Bronchial epithelial cell (primary cell): ENCODE measurements around the gene PTPRD. TPM values are rescaled to one million over a fixed set of nuclear protein-coding genes. Genes with fewer than 3 reads are reported as not detected.

ENCODE experiments used
- DNase-seq: peaks from one replicate; pipeline ENCODE4 v3.0.0-alpha.2; 2010; ENCODE audit warnings: low read depth
- FAIRE-seq: peaks from 2 replicates; lab custom pipeline; 2011; peaks lifted over from hg19 to GRCh38; lab: Jason Lieb, UNC
- H3K27me3 ChIP-seq: 2 replicates; pipeline ENCODE4 v1.5.1; 2011; ENCODE audit warnings: low read length; ENCODE audit not compliant: control insufficient read depth, insufficient read depth
- H3K36me3 ChIP-seq: 2 replicates; pipeline ENCODE4 v1.5.1; 2011; ENCODE audit warnings: low read length; ENCODE audit not compliant: control insufficient read depth, insufficient read depth
- H3K4me3 ChIP-seq: 2 replicates; pipeline ENCODE4 v1.5.1; 2011; ENCODE audit warnings: mild to moderate bottlenecking, low read depth, low read length, control low read depth
- CTCF ChIP-seq: IDR thresholded peaks from 2 replicates; pipeline ENCODE4 v1.5.1; 2011; ENCODE audit warnings: mild to moderate bottlenecking, moderate library complexity, low read length, control low read depth, inconsistent platforms; ENCODE audit not compliant: insufficient read depth, severe bottlenecking
- total RNA-seq: library from RNA; depleted of rRNA; stranded (reverse); fragments of >200 nt; gene quantifications from 2 replicates; pipeline ENCODE4 v1.2.1, GENCODE V29; 2014

PTPRD gene
- total RNA-seq, 1 donor from 2014 or later: 2.9 TPM

GRCh38 chr9:8431505-8431904 is 2181.3 kb downstream of the PTPRD start:
- H3K36me3 ChIP-seq: no peaks in the 10 kb centered on the region

DNA sequence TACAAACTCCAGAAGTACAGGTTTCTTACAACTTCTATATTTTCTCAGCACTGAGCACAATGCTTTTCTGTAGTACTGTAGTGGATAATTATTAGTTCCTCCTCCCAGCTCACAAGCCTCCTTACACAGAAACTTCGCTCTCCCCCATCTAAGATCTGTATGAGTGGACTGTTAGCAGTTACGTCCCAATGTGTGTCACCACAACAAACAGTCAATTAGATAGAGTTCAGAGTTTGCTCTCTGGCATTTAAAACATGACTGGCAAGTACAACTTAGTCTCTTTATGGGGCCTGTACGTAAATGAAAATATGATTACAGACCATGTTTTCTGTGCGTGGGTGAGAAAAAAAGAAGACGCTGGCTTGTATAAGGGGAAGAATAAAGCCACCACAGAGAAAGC is 2181.9 kb downstream of the PTPRD start:
- FAIRE-seq: no peak
- Histone ChIP-seq H3K36me3 (no peaks in the 10 kb centered on the region), H3K27me3 (no peaks in the 10 kb centered on the region), H3K4me3 (no peak overlapping the region)
- TF ChIP-seq CTCF: no peak
- DNase-seq: no peak

More at GRCh38 chr9:8431505-8431904, 2181.3 kb downstream of the PTPRD start:
- Histone ChIP-seq H3K27me3 (no peaks in the 10 kb centered on the region), H3K4me3 (no peak overlapping the region)
- no peak for TF ChIP-seq CTCF
- FAIRE-seq (no peak), DNase-seq (no peak)

DNA sequence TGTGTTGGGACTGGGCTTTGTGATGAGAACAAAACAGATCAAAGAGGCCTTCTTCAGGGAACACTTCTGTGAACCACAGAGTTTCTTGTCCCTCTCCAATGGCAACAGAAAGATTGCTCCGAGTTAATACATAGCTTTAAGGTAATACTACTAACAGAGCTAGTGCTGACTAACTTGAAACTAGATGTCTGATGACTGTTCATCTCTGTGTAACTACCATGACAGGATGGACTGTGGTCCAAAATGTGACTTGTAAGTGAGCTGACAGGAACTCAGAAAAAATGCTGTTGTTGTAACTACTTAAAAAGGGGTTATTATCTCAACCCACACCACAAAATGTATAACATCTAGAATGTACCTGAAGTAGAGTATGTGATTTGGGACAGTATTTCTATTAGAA is 2183.0 kb downstream of the PTPRD start:
- no peak overlapping the region for H3K4me3 ChIP-seq
- DNase-seq: no peak
- FAIRE-seq: no peak
- TF ChIP-seq CTCF: no peak
- no peaks in the 10 kb centered on the region for H3K36me3 ChIP-seq
- no peaks in the 10 kb centered on the region for H3K27me3 ChIP-seq

DNA sequence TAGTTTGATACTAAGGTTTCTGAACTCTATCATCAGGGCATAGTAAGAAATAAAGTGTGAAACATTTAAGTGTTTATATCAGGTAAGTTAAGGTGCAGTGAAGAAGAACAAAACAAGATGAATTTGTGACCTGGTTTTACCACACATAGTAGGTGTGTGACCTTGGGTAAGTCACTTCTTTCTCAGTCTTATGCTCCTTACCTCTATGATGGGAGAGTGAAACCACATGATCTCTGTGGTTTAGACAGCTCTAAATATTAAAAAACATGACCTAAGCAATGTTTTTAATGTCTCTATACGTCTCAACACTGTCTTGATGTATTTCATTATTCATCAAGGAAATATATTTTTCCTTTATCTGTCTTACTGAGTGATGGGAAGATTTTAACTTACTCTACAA is 2183.6 kb downstream of the PTPRD start:
- DNase-seq: no peak
- no peaks in the 10 kb centered on the region for H3K36me3 ChIP-seq
- H3K27me3 ChIP-seq: no peaks in the 10 kb centered on the region
- TF ChIP-seq CTCF: no peak
- H3K4me3 ChIP-seq: no peak overlapping the region
- no peak for FAIRE-seq

DNA sequence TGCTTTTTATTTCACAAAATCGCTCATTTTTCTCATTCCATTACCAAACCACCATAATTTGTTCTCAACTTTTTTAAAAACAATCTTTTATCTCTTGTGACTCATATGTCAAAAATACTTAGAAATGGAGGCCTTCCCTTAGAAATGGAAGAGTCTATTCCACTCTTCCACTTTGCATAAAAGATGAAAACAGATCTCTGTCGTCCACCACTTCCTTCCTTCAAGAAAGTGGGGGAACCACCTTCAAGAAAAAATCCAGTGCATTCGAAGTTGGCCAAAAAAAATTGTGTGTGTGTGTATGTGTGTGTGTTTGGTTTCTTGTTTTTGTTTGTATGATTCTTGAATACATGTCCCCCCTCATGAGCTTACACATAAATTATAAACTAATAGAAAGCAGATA is 2184.4 kb downstream of the PTPRD start:
- Histone ChIP-seq H3K36me3 (no peaks in the 10 kb centered on the region), H3K27me3 (no peaks in the 10 kb centered on the region), H3K4me3 (no peak overlapping the region)
- FAIRE-seq (no peak), DNase-seq (no peak)
- no peak for TF ChIP-seq CTCF

- no peak for TF ChIP-seq CTCF
- Histone ChIP-seq H3K36me3 (no peaks in the 10 kb centered on the region), H3K4me3 (no peak overlapping the region), H3K27me3 (no peaks in the 10 kb centered on the region)
- FAIRE-seq (no peak), DNase-seq (no peak)
Observed at GRCh38 chr9:8424786-8425410, 2187.9 kb downstream of the PTPRD start.
